Glomerular endothelial cell (primary cell): ENCODE data around the gene SHBG. TPM values are rescaled to one million over a fixed set of nuclear protein-coding genes. Genes with fewer than 3 reads are reported as not detected.
"Not testable (repeated sequence)": the region's sequence is repeated elsewhere in the genome, so short reads cannot be mapped to it uniquely, and the experiment has no call there.

ENCODE experiments used
- DNase-seq: peaks from one replicate; pipeline ENCODE4 v3.0.0-alpha.2; 2011; ENCODE audit warnings: low read depth, low spot score; ENCODE audit errors: extremely low read depth
- total RNA-seq: library from RNA; depleted of rRNA; stranded (reverse); fragments of >200 nt; gene quantifications from 2 replicates; pipeline ENCODE4 v1.2.3, GENCODE V29; 2015

SHBG gene
- total RNA-seq, 1 donor from 2014 or later, result 0.58 TPM

GRCh38 chr17:7610641-7611040 lies 19.3 kb upstream of the SHBG start:
- no peak for DNase-seq

DNA sequence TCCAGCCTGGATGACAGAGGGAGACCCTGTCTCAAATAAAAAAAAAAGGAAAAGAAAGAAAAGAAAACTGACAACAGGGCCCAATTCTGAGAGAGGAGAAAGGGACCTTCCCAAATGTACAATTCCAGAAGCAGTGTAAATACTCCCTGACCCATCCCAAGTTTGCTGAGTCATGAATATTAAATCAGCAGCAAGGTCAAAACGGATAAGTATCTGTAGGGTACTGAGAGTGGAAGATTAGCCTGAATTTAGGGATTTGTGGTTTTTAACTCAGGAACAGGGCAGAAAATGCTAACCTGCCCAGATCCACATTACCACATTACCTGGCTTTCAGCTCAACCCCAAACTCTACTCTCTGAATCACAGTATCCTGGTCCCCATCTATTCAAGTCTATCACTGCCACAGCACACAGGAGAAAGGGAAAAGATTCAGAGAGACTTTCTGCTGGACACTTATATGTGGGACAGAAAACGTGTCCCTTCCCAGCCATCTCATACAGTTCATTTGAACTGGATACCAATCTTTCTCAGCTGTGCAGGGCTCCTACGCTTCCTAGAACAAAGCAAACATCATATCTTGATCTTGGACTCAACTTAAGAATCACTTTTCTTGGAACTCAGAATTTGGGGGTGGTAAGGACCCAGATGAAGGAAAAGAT lies 18.2 kb upstream of the SHBG start:
- DNase-seq, result no peak

DNA sequence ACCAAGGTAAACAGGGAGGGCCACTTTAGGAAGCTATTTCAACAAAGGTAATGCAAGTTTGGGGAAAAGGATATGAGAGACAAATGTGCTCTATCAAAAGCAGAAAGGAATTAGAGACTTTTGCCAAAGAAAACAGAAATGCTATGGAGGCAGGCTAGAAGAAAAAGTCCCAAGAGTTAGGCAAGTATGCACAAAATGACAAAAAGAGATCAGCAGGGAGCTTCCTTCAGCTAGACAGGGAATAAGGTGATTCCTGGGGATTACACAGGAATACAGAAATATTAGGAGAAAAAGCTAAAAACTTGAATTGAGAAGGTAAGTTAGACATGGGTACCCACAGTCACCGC lies 17.7 kb upstream of the SHBG start:
- DNase-seq, result no peak

- DNase-seq, result no peak
These were observed 16.0 kb upstream of the SHBG start for GRCh38 chr17:7613769-7614424.

DNA sequence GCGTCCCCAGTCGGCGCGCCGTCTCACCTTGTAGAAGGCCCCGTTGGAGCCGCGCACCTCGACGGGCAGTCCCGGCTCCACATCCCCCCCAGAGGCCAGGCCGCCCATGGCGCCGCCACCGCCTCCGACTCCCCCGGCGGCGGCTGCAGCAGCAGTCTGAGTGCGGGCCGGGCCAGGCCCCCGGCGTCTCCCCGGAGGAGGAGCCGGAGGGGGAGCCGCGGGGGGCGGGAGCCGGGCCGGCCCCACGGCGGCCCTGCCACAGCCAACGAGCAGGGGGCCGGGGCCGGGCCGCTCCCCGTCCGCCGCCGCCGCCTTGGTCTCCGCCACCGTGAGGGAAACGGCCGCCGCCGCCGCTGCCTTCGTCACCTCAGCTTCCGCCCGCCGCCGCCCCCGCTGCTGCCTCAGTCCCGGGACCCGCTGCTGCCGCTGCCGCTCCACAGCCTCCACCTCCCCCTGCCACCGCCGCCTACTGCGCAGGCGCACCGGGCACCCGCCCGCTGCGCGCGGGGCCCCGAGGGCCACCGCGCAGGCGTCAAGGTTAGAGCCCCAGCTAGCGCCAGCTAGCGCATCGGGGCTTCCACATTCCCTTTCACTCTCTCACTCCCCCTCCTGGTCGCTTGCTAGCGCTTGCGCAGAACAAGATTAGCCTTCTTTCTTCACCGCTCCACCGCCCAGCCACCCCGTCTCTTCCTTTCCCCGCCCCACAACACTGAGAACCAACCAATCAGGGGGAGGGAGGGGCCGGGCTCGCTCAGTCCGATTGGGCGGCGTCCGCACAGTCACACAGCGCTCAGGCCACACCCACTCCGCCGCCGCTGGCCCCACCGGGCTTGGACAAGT lies 15.3 kb upstream of the SHBG start, which contains the start of gene FXR2:
Gene FXR2 (minus strand): TSS at position 473 of the 840 bp plus-strand sequence. CDS start 365 bp downstream, at position 108.
- DNase-seq, result peak; percentile 98

DNA sequence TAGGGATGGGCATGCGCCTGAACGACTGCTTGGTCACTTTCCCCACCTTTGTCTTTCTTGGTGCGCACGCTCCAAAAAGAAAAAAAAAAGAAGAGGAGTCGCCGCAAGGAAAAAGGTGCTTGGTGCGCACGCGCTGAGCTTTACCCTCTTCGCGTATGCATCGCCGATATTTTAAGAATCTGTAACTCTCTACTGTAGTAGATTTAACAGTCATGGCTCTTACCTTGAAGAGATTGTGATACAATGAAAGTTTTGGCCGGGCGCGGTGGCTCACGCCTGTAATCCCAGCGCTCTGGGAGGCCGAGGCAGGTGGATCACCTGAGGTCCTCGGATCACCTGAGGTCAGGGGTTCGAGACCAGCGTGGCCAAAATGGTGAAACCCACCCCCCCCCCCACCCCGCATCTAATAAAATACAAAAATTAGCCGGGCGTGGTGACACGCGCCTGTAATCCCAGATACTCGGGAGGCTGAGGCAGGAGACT lies 14.6 kb upstream of the SHBG start:
- no peak for DNase-seq

GRCh38 chr17:7618608-7619007 lies 11.3 kb upstream of the SHBG start:
- DNase-seq, result no peak

DNA sequence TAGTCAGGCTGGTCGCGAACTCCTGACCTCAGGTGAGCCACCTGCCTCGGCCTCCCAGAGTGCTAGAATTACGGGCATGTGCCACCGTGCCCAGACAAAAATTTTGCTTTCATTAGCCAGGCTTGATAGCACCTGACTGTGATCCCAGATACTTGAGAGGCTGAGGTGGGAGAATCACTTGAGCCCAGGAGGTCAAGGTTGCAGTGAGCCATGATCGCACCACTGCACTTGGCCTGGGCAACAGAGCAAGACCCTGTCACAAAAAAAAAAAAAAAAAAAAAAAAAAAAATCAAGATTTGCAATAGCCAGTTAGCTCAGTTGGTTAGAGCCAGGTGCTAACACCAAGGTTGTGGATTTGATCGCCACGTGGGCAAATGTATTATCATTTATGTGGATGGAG lies 9.1 kb upstream of the SHBG start:
- no peak for DNase-seq

GRCh38 chr17:7623661-7624060 lies 6.3 kb upstream of the SHBG start:
- DNase-seq, result no peak

DNA sequence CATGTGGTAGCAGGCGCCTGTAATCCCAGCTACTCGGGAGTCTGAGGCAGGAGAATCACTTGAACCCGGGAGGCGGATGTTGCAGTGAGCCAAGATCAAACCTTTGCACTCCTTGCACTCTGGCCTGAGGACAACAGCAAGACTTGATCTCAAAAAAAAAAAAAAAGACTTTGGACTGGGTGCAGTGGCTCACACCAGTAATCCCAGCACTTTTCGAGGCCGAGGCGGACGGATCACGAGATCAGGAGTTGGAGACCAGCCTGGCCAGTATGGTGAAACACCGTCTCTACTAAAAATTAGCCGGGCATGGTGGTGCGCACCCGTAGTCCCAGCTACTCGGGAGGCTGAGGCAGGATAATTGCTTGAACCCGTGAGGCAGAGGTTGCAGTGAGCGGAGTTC lies 4.2 kb upstream of the SHBG start:
- DNase-seq, result not testable (repeated sequence)

- no peak for DNase-seq
These were observed 3.6 kb upstream of the SHBG start for GRCh38 chr17:7626307-7626706.

- no peak for DNase-seq
These were observed 3.0 kb upstream of the SHBG start for GRCh38 chr17:7626956-7627249.

GRCh38 chr17:7627250-7628121 lies 2.4 kb upstream of the SHBG start, which contains the start of gene SAT2:
Gene SAT2 (minus strand): TSS chr17:7627821. CDS start chr17:7627635, 186 bp downstream.
- peak; percentile 41 for DNase-seq

GRCh38 chr17:7631398-7632380 lies 1.8 kb downstream of the SHBG start:
- no peak for DNase-seq

DNA sequence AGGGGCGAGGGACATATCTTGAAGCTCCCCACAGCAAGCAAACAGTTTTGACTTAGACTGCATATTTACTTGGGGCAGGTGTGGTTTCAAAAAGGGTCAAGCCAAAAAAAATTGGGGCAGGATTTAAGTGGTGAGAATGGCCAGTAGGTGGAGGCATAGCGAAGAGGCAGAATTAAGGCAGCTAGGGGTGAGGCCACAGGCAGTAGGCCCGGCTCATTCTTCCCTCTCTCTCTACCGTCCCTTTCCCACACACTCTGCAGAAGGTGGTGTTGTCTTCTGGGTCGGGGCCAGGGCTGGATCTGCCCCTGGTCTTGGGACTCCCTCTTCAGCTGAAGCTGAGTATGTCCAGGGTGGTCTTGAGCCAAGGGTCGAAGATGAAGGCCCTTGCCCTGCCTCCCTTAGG lies 2.6 kb downstream of the SHBG start:
- no peak for DNase-seq

DNA sequence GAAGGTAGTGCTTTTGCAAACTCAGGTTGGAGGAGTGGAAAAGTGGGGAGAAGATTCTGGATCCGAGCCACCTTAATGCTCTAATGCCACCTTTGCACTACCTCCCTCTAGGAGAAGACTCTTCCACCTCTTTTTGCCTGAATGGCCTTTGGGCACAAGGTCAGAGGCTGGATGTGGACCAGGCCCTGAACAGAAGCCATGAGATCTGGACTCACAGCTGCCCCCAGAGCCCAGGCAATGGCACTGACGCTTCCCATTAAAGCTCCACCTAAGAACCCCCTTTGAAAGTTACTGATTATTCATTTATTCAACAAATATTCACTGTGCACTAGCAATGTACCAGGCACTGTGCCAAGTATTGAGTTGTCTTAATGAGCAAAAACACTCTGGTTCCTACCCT lies 3.2 kb downstream of the SHBG start:
- no peak for DNase-seq

DNA sequence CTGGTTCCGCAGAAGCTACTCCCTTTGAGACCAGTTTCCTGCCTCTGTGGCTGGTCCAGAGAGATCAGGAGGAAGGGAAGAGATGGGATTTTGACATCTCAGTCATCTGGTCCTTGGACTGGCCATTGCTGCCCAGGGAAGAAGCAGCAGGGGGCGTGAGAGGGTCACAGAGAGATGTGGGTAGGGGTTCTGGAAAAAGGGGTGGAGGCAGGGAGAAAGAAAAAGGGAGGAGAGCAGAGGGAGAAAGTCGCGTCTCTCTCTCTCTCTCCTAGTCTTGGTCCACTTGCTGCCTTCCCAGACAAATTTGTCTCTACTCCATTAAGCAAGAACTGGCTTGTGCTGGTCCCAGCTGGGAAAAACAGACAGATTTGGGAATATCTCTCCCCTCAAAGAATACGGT lies 4.4 kb downstream of the SHBG start:
- no peak for DNase-seq

- no peak for DNase-seq
These were observed 6.2 kb downstream of the SHBG start for GRCh38 chr17:7636163-7636562.

- DNase-seq, result no peak
These were observed 10.8 kb downstream of the SHBG start for GRCh38 chr17:7640783-7641182.

- not testable (repeated sequence) for DNase-seq
These were observed 11.7 kb downstream of the SHBG start for GRCh38 chr17:7641635-7642034.
